DND-41 (cell line): ENCODE measurements around the gene TMEM165.

ENCODE experiments used
- ATAC-seq: fragments of 200-7000 bp; cut with Tn5 transposase; 3 replicates; pipeline ENCODE4 v1.9.1; 2021; ENCODE audit warnings: low read depth; ENCODE audit not compliant: insufficient read depth
- DNase-seq: peaks from one replicate; pipeline ENCODE4 v3.0.0-alpha.2; 2020
- H2AFZ ChIP-seq: 2 replicates; pipeline ENCODE4 v1.6.0; 2012; ENCODE audit warnings: low read depth, low read length
- H3K27ac ChIP-seq: 2 replicates; pipeline ENCODE4 v1.5.1; 2012; ENCODE audit warnings: low read length, inconsistent platforms
- H3K27me3 ChIP-seq: fragments of 200-600 bp; sonication (generic); 2 replicates; pipeline ENCODE4 v1.6.0; 2012; ENCODE audit warnings: low read length, mild to moderate bottlenecking, inconsistent platforms; ENCODE audit not compliant: insufficient read depth, poor library complexity
- H3K36me3 ChIP-seq: 2 replicates; pipeline ENCODE4 v1.5.1; 2012; ENCODE audit warnings: low read length, inconsistent platforms; ENCODE audit not compliant: insufficient read depth
- H3K4me1 ChIP-seq: 2 replicates; pipeline ENCODE4 v1.5.1; 2012; ENCODE audit warnings: mild to moderate bottlenecking, low read length; ENCODE audit not compliant: insufficient read depth
- H3K4me2 ChIP-seq: 2 replicates; pipeline ENCODE4 v1.6.0; 2012; ENCODE audit warnings: mild to moderate bottlenecking, moderate library complexity, low read length, inconsistent platforms; ENCODE audit not compliant: insufficient read depth
- H3K4me3 ChIP-seq, 2 experiments: fragments of 200-600 bp in 1 of 2; shearing (Covaris generic) in 1 of 2; 2 replicates each; pipeline ENCODE4 v1.5.1; 2012 to 2016; ENCODE audit warnings: inconsistent platforms in 2 of 2, low read length in 2 of 2, mild to moderate bottlenecking in 2 of 2, low read depth in 1 of 2, moderate library complexity in 1 of 2
- H3K79me2 ChIP-seq: 2 replicates; pipeline ENCODE4 v1.6.0; 2012; ENCODE audit warnings: low read length, inconsistent platforms; ENCODE audit not compliant: insufficient read depth
- H3K9ac ChIP-seq: 2 replicates; pipeline ENCODE4 v1.6.0; 2012; ENCODE audit warnings: low read depth, mild to moderate bottlenecking, inconsistent platforms, low read length, moderate library complexity
- H3K9me3 ChIP-seq: 2 replicates; pipeline ENCODE4 v1.5.1; 2012; ENCODE audit warnings: low read length, moderate library complexity, mild to moderate bottlenecking, inconsistent platforms; ENCODE audit not compliant: insufficient read depth, severe bottlenecking
- H4K20me1 ChIP-seq: 2 replicates; pipeline ENCODE4 v1.6.0; 2012; ENCODE audit warnings: low read length; ENCODE audit not compliant: insufficient read depth
- CTCF ChIP-seq: IDR thresholded peaks from 2 replicates; pipeline ENCODE4 v1.5.1; 2012; ENCODE audit warnings: borderline replicate concordance, low read length, moderate library complexity, mild to moderate bottlenecking; ENCODE audit not compliant: poor library complexity, severe bottlenecking; ENCODE audit errors: extremely low read depth
- EZH2 ChIP-seq: IDR thresholded peaks from 3 replicates; pipeline ENCODE4 v1.6.1; 2012; ENCODE audit warnings: borderline replicate concordance, low read depth, mild to moderate bottlenecking, moderate library complexity, low read length, inconsistent platforms; ENCODE audit not compliant: severe bottlenecking

The TMEM165 gene

GRCh38 chr4:55439023-55439422 lies 43.3 kb downstream of the TMEM165 start:
- Histone ChIP-seq H3K79me2 (no peaks in the 10 kb centered on the region), H3K27ac (no peak overlapping the region), H3K4me2 (no peak overlapping the region), H3K27me3 (no peaks in the 10 kb centered on the region), H3K9me3 (no peaks in the 10 kb centered on the region), H3K4me3 (no peak overlapping the region), H3K9ac (no peak overlapping the region), H3K4me1 (no peaks in the 10 kb centered on the region), H4K20me1 (no peaks in the 10 kb centered on the region), H2AFZ (no peak overlapping the region), H3K36me3 (peaks cover 72% of the 10 kb centered on the region)
- no peak for DNase-seq
- TF ChIP-seq EZH2 (no peak), CTCF (no peak)
- no peak for ATAC-seq

- Histone ChIP-seq H3K27ac (no peak overlapping the region), H3K36me3 (peaks cover 57% of the 10 kb centered on the region), H3K79me2 (no peaks in the 10 kb centered on the region), H3K4me2 (no peak overlapping the region), H4K20me1 (no peaks in the 10 kb centered on the region), H3K27me3 (no peaks in the 10 kb centered on the region), H3K9me3 (no peaks in the 10 kb centered on the region), H2AFZ (no peak overlapping the region), H3K4me3 (no peak overlapping the region), H3K4me1 (no peaks in the 10 kb centered on the region), H3K9ac (no peak overlapping the region)
- TF ChIP-seq CTCF = no peak
- no peak for TF ChIP-seq EZH2
- DNase-seq = no peak
- ATAC-seq = no peak
Observed at GRCh38 chr4:55440786-55441185, 45.0 kb downstream of the TMEM165 start.

- DNase-seq = no peak
- no peaks in the 10 kb centered on the region for H3K27me3 ChIP-seq
- no peaks in the 10 kb centered on the region for H3K9me3 ChIP-seq
- H3K9ac ChIP-seq = no peak overlapping the region
- ATAC-seq = no peak
- TF ChIP-seq EZH2 (no peak), CTCF (no peak)
- H3K4me3 ChIP-seq = no peak overlapping the region
- H3K27ac ChIP-seq = no peak overlapping the region
- no peaks in the 10 kb centered on the region for H4K20me1 ChIP-seq
- H3K36me3 ChIP-seq = peaks cover 48% of the 10 kb centered on the region
- no peak overlapping the region for H2AFZ ChIP-seq
- H3K4me2 ChIP-seq = no peak overlapping the region
- H3K4me1 ChIP-seq = peaks cover 3% of the 10 kb centered on the region; the same call in 1 of the 2 replicates
- H3K79me2 ChIP-seq = no peaks in the 10 kb centered on the region
Observed at GRCh38 chr4:55442541-55442940, 46.8 kb downstream of the TMEM165 start.

GRCh38 chr4:55444827-55445226 lies 49.1 kb downstream of the TMEM165 start:
- Histone ChIP-seq H3K4me3 (no peak overlapping the region), H3K27me3 (no peaks in the 10 kb centered on the region), H3K79me2 (no peaks in the 10 kb centered on the region), H3K4me1 (peaks cover 8% of the 10 kb centered on the region), H2AFZ (no peak overlapping the region), H4K20me1 (no peaks in the 10 kb centered on the region), H3K9ac (no peak overlapping the region), H3K27ac (no peak overlapping the region), H3K4me2 (no peak overlapping the region), H3K9me3 (no peaks in the 10 kb centered on the region), H3K36me3 (peaks cover 52% of the 10 kb centered on the region)
- no peak for TF ChIP-seq EZH2
- TF ChIP-seq CTCF = peak; percentile 47
- ATAC-seq (no peak), DNase-seq (no peak)
